Tibial nerve (tissue), 4 donors: ENCODE data around the gene WDR64.

Experiments
- EP300 ChIP-seq, 2 donors: sonication (generic); formaldehyde crosslinking; IDR thresholded peaks; one replicate each; pipeline ENCODE4 v1.6.1; 2017; ENCODE audit warnings: antibody characterized with exemption in 2 of 2, mild to moderate bottlenecking in 1 of 2
- POLR2A ChIP-seq, 2 donors: fragments of 450-650 bp; IDR thresholded peaks; one replicate each; pipeline ENCODE4 v1.6.1; 2017; ENCODE audit warnings: antibody characterized with exemption in 2 of 2, mild to moderate bottlenecking in 2 of 2, moderate library complexity in 2 of 2
- TF ChIP-seq, protein P1 (sequence below), 5 experiments: fragments of 200-600 bp in 3 of 5; fragments of 450-650 bp in 2 of 5; sonication (generic) in 3 of 5; IDR thresholded peaks; one replicate each; pipeline ENCODE4 v1.5.1; 2016 to 2019; ENCODE audit warnings: antibody characterized with exemption in 5 of 5, mild to moderate bottlenecking in 3 of 5, moderate library complexity in 2 of 5

- TF ChIP-seq, protein P1, sequence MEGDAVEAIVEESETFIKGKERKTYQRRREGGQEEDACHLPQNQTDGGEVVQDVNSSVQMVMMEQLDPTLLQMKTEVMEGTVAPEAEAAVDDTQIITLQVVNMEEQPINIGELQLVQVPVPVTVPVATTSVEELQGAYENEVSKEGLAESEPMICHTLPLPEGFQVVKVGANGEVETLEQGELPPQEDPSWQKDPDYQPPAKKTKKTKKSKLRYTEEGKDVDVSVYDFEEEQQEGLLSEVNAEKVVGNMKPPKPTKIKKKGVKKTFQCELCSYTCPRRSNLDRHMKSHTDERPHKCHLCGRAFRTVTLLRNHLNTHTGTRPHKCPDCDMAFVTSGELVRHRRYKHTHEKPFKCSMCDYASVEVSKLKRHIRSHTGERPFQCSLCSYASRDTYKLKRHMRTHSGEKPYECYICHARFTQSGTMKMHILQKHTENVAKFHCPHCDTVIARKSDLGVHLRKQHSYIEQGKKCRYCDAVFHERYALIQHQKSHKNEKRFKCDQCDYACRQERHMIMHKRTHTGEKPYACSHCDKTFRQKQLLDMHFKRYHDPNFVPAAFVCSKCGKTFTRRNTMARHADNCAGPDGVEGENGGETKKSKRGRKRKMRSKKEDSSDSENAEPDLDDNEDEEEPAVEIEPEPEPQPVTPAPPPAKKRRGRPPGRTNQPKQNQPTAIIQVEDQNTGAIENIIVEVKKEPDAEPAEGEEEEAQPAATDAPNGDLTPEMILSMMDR (IDR thresholded peaks at IDR 0.05) = no peak
- TF ChIP-seq POLR2A (IDR thresholded peaks at IDR 0.05) (no peak), EP300 (IDR thresholded peaks at IDR 0.05) (no peak)
These were observed 54.2 kb downstream of the WDR64 start for GRCh38 chr1:241706257-241706656.
